Inferior parietal cortex (tissue), 1 donor: Measurements from ENCODE around the gene PIGBOS1.
A peak's percentile ranks its signal among the peaks of the same experiment; 100 is the strongest.
"Not testable (repeated sequence)": the region's sequence is repeated elsewhere in the genome, so short reads cannot be mapped to it uniquely, and the experiment has no call there.

Experiments
- DNase-seq: peaks from one replicate; pipeline ENCODE4 v3.0.0-alpha.2; 2016; ENCODE audit errors: extremely low spot score

Gene PIGBOS1

GRCh38 chr15:55318588-55319494 lies at the start of gene PIGBOS1, which contains the start of gene PIGB:
TSS of gene PIGBOS1 (minus strand) at chr15:55319123. CDS start at chr15:55317792, 1,331 bp downstream.
TSS of gene PIGB (plus strand) at chr15:55319222. CDS start at chr15:55319251, 29 bp downstream.
- DNase-seq = peak; percentile 83

- DNase-seq = no peak
These were observed 48.1 kb upstream of the PIGBOS1 start for GRCh38 chr15:55366981-55367380.

GRCh38 chr15:55362641-55363040 lies 43.7 kb upstream of the PIGBOS1 start:
- DNase-seq = no peak

GRCh38 chr15:55361048-55361447 lies 42.1 kb upstream of the PIGBOS1 start:
- DNase-seq = no peak

GRCh38 chr15:55360256-55360655 lies 41.3 kb upstream of the PIGBOS1 start:
- no peak for DNase-seq

- DNase-seq = no peak
These were observed 39.5 kb upstream of the PIGBOS1 start for GRCh38 chr15:55358471-55358870.

- no peak for DNase-seq
These were observed 38.9 kb upstream of the PIGBOS1 start for GRCh38 chr15:55357774-55358173.

- DNase-seq = no peak
These were observed 38.2 kb upstream of the PIGBOS1 start for GRCh38 chr15:55356985-55357585.

GRCh38 chr15:55353025-55353424 lies 34.1 kb upstream of the PIGBOS1 start:
- no peak for DNase-seq

GRCh38 chr15:55349282-55349681 lies 30.4 kb upstream of the PIGBOS1 start:
- DNase-seq = no peak

GRCh38 chr15:55348281-55348778 lies 29.4 kb upstream of the PIGBOS1 start:
- no peak for DNase-seq

- no peak for DNase-seq
These were observed 25.3 kb upstream of the PIGBOS1 start for GRCh38 chr15:55344206-55344605.

GRCh38 chr15:55343168-55343567 lies 24.2 kb upstream of the PIGBOS1 start:
- DNase-seq = no peak

GRCh38 chr15:55337160-55337559 lies 18.2 kb upstream of the PIGBOS1 start:
- no peak for DNase-seq

- no peak for DNase-seq
These were observed 16.1 kb upstream of the PIGBOS1 start for GRCh38 chr15:55334997-55335396.

GRCh38 chr15:55334371-55334770 lies 15.4 kb upstream of the PIGBOS1 start:
- DNase-seq = no peak

- DNase-seq = no peak
These were observed 8.5 kb upstream of the PIGBOS1 start for GRCh38 chr15:55327387-55327786.

GRCh38 chr15:55322467-55322866 lies 3.5 kb upstream of the PIGBOS1 start:
- DNase-seq = no peak

- DNase-seq = no peak
These were observed 2.0 kb upstream of the PIGBOS1 start for GRCh38 chr15:55320963-55321362.

GRCh38 chr15:55320238-55320550 lies 1.3 kb upstream of the PIGBOS1 start:
- no peak for DNase-seq

- peak; percentile 29 for DNase-seq
These were observed 764 bp upstream of the PIGBOS1 start for GRCh38 chr15:55319537-55320237.

- DNase-seq = not testable (repeated sequence)
These were observed 16.1 kb downstream of the PIGBOS1 start for GRCh38 chr15:55302801-55303200.
